ENCODE results near the gene MRPL50. TPM values are rescaled to one million over a fixed set of nuclear protein-coding genes. Genes with fewer than 3 reads are reported as not detected.

MRPL50 gene
- 9.9 and 10.1 TPM in 2 replicates for total RNA-seq

DNA sequence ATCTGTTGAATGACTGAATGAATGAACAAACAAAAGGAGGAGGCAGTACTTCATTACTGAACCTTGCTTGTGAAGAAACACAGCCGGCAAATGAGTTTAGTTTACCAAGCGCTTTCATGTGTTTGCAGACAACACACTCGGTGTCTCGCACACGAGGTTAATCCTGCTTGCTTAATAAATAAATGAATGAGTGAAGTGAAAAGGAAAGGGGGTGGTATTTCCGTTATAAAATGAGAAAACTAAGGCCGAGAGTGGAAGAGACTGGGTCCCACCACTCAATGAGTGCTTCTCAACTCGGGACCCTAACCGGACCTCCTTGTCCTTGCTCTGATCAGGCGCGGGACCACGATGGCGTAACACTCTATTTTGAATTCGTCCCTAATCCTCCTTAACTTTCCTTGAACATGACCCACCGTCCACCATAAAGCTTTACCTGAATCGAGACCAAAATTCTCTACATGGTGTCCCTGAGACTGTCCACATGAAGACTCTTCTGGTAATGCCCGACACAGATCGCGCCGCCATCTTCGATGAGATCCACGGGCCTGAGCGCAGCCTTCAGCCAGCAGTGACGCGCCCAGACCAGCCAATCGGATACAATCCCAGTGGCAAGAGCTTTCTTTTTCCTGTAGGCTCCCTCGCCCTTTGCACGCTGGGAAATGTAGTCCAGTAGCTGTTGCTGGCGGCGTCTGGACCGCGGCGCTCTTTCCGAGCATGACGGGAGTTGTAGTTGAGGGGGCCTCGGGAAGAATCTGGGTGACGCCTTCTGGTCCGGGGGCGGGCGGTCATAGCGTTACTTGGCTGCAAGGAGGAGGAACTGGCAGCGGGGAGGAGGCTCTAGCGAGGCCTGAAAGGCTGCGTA, at the start of gene MRPL50, which contains the start of gene ZNF189:
MRPL50 (minus strand) TSS at position 551 of the 862 bp plus-strand sequence; CDS start at position 525, 26 bp downstream.
ZNF189 (plus strand) TSS at position 784 of the 862 bp plus-strand sequence. CDS start 306 bp downstream, outside the sequence.

DNA sequence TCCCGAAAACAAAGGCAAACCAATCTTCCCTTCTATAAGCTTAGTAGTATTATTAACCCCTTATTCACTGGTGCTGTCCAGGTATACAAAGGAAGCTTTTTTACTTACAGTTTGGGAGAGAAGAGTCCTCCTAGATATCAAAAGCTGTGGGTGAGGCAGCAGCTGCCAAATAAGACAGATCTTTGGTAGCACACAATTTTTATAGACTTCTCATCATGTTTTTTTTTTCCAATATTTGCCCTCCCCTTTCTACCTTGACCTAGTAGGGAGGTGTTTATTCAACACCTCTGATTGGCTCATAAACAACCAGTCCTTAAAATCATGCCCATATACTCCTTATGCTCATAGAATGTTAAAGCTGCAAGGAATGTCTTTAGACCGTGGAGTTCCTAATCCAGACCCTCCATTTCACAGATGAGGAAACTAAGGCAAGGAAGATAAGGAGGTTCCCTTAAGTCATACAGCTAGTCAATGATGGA, 37.2 kb upstream of the MRPL50 start, which contains the start of gene ALDOB:
ALDOB (minus strand) TSS at position 174 of the 479 bp plus-strand sequence. CDS start 4,887 bp downstream, outside the sequence.

DNA sequence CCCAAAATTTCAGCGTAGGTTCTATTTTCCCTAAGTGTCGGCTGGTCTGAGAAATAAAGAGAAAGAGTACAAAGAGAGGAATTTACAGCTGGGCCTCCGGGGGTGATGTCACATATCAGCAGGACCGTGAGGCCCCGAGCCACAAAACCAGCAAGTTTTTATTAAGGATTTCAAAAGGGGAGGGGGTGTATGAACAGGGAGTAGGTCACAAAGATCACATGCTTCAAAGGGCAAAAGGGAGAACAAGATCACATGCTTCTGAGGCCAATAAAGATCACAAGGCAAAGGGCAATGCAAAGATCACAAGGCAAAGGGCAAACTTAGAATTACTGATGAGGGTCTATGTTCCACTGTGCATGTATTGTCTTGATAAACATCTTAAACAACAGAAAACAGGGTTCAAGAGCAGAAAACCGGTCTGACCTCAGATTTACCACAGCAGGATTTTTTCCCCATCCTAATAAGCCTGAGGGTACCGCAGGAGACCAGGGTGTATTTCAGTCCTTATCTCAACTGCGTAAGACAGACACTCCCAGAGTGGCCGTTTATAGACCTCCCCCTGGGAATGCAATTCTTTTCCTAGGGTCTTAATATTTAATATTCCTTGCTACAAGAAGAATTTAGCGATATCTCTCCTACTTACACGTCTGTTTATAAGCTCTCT, 13.4 kb downstream of the MRPL50 start, which contains the start of gene BAAT:
BAAT (minus strand) TSS at position 134 of the 664 bp plus-strand sequence. CDS start 13,602 bp downstream, outside the sequence.

Other genes starting within 250 kb of the MRPL50 start
- not detected in 2 replicates for gene BAAT, start 13.6 kb downstream of the MRPL50 start, total RNA-seq
- gene ZNF189, start 233 bp upstream of the MRPL50 start, total RNA-seq: 9.4 and 11.7 TPM in 2 replicates
- not detected in 2 replicates for gene ALDOB, start 37.2 kb upstream of the MRPL50 start, total RNA-seq
- gene RNF20, start 135.2 kb upstream of the MRPL50 start, total RNA-seq: 17.4 and 18.7 TPM in 2 replicates
- gene PPP3R2, start 196.4 kb upstream of the MRPL50 start, total RNA-seq: not detected in 2 replicates